HepG2 (cell line): ENCODE results near the gene TLE1. TPM values are rescaled to one million over a fixed set of nuclear protein-coding genes. Genes with fewer than 3 reads are reported as not detected.
A peak's percentile ranks its signal among the peaks of the same experiment; 100 is the strongest.

ENCODE experiments used
- ATAC-seq: fragments of 200-7000 bp; cut with Tn5 transposase; 3 replicates; pipeline ENCODE4 v1.9.1; 2020; ENCODE audit warnings: mild to moderate bottlenecking, moderate library complexity
- BruUV-seq: library from RNA; stranded (reverse); fragments of 400-500 nt; replicated peaks from 2 replicates; lab custom pipeline; 2021; lab: Mats Ljungman, UMichigan
- CTCF ChIA-PET: fragments of 300-600 bp; formaldehyde crosslinking; extraction: SDS; loops from one replicate; lab custom pipeline; 2021; ENCODE audit warnings: low total read pairs, inconsistent platforms, low intra/inter-chr PET ratio; lab: Yijun Ruan, JAX
- POLR2A ChIA-PET: fragments of 350-600 bp; sonication (Branson Sonifier 250); formaldehyde crosslinking; loops from one replicate; lab custom pipeline; 2020; ENCODE audit warnings: antibody characterized with exemption, inconsistent platforms; lab: Yijun Ruan, JAX
- DNase-seq: peaks from one replicate; pipeline ENCODE4 v3.0.0-alpha.2; 2015; ENCODE audit warnings: low spot score
- FAIRE-seq: peaks from 3 replicates; lab custom pipeline; 2011; peaks lifted over from hg19 to GRCh38; lab: Jason Lieb, UNC
- H2AFZ ChIP-seq: one replicate; pipeline ENCODE4 v1.6.1; 2011; ENCODE audit warnings: low read length, inconsistent platforms
- H3K27ac ChIP-seq: fragments of 300-600 bp; 3 replicates; pipeline ENCODE4 v1.8.0; 2011; ENCODE audit warnings: mixed run types, mild to moderate bottlenecking, mixed read lengths, low read length, inconsistent platforms; ENCODE audit not compliant: insufficient read depth; ENCODE audit errors: extremely low read length
- H3K27me3 ChIP-seq, 2 experiments: fragments of 200-600 bp in 1 of 2; 2 replicates in 1 of 2; 3 replicates in 1 of 2; pipeline versions ENCODE4 v1.6.0 to v1.8.0; 2011; ENCODE audit warnings: low read length in 2 of 2, mild to moderate bottlenecking in 2 of 2, moderate library complexity in 2 of 2, inconsistent platforms in 1 of 2; ENCODE audit not compliant: insufficient read depth in 2 of 2, control insufficient read depth in 1 of 2
- H3K36me3 ChIP-seq, 2 experiments: fragments of 200-600 bp in 1 of 2; replicated peaks in 1 of 2; 2 replicates in 1 of 2; 3 replicates in 1 of 2; pipeline versions ENCODE4 v1.5.1 to v1.8.0; 2011; ENCODE audit warnings: low read length in 2 of 2, inconsistent platforms in 1 of 2; ENCODE audit not compliant: insufficient read depth in 2 of 2, control insufficient read depth in 1 of 2
- H3K4me1 ChIP-seq: 2 replicates; pipeline ENCODE4 v1.5.1; 2012; ENCODE audit warnings: low read length, inconsistent platforms; ENCODE audit not compliant: insufficient read depth
- H3K4me2 ChIP-seq: 2 replicates; pipeline ENCODE4 v1.6.0; 2011; ENCODE audit warnings: low read depth, low read length, inconsistent platforms
- H3K4me3 ChIP-seq, 3 experiments: fragments of 200-600 bp in 1 of 3; sonication (generic), shearing (Covaris generic) in 1 of 3; replicated peaks in 1 of 3; 2 replicates each; pipeline ENCODE4 v1.5.1; 2011 to 2016; ENCODE audit warnings: low read length in 3 of 3, inconsistent platforms in 2 of 3, low read depth in 2 of 3, mild to moderate bottlenecking in 2 of 3, control low read depth in 1 of 3, mixed read lengths in 1 of 3; ENCODE audit not compliant: insufficient read depth in 1 of 3
- H3K79me2 ChIP-seq: one replicate; pipeline ENCODE4 v1.6.1; 2011; ENCODE audit warnings: low read length, inconsistent platforms; ENCODE audit not compliant: insufficient read depth
- H3K9ac ChIP-seq: 2 replicates; pipeline ENCODE4 v1.6.0; 2011; ENCODE audit warnings: mild to moderate bottlenecking, low read depth, low read length, inconsistent platforms; ENCODE audit not compliant: insufficient read depth
- H3K9me3 ChIP-seq: 2 replicates; pipeline ENCODE4 v1.5.1; 2012; ENCODE audit warnings: mild to moderate bottlenecking, low read length
- H4K20me1 ChIP-seq: 2 replicates; pipeline ENCODE4 v1.6.0; 2011; ENCODE audit warnings: inconsistent platforms, mild to moderate bottlenecking, low read length, moderate library complexity; ENCODE audit not compliant: insufficient read depth
- HMG20A ChIP-seq: IDR thresholded peaks from 2 replicates; pipeline ENCODE4 v1.6.1; 2016; ENCODE audit warnings: borderline replicate concordance
- KMT2A ChIP-seq: sonication (generic); formaldehyde crosslinking; IDR thresholded peaks from 2 replicates; pipeline ENCODE4 v1.4.0; 2020; ENCODE audit warnings: missing genetic modification reagents
- MTA1 ChIP-seq: sonication (generic); formaldehyde crosslinking; IDR thresholded peaks from 2 replicates; pipeline ENCODE4 v1.4.0; 2020; ENCODE audit warnings: missing genetic modification reagents, mild to moderate bottlenecking, borderline replicate concordance
- NR2F1 ChIP-seq, 2 experiments: fragments of 450-650 bp in 1 of 2; formaldehyde crosslinking in 1 of 2; IDR thresholded peaks; 2 replicates each; pipeline versions ENCODE4 v1.5.0 to v1.6.1; 2016 to 2020; ENCODE audit warnings: mild to moderate bottlenecking in 1 of 2, missing compliant biosample characterization in 1 of 2, missing genetic modification reagents in 1 of 2, moderate library complexity in 1 of 2
- NR2F6 ChIP-seq, 2 experiments: IDR thresholded peaks; 2 replicates each; pipeline ENCODE4 v1.6.1; 2016; ENCODE audit warnings: antibody characterized with exemption in 1 of 2, mild to moderate bottlenecking in 1 of 2
- SOX13 ChIP-seq, 3 experiments: fragments of 450-650 bp in 1 of 3; sonication (generic) in 1 of 3; formaldehyde crosslinking in 1 of 3; IDR thresholded peaks in 2 of 3; conservative IDR thresholded peaks in 1 of 3; 2 replicates each; pipeline versions ENCODE4 v1.5.0 to v1.6.1; 2016 to 2020; ENCODE audit warnings: antibody characterized with exemption in 1 of 3, mild to moderate bottlenecking in 1 of 3, missing compliant biosample characterization in 1 of 3, missing genetic modification reagents in 1 of 3, moderate library complexity in 1 of 3
- SOX6 ChIP-seq, 2 experiments: fragments of 450-650 bp in 1 of 2; sonication (generic) in 1 of 2; formaldehyde crosslinking in 1 of 2; IDR thresholded peaks; 2 replicates each; pipeline versions ENCODE4 v1.4.0 to v1.6.1; 2017 to 2020; ENCODE audit warnings: antibody characterized with exemption in 1 of 2, mild to moderate bottlenecking in 1 of 2, missing genetic modification reagents in 1 of 2
- TBX2 ChIP-seq: sonication (generic); formaldehyde crosslinking; IDR thresholded peaks from 2 replicates; pipeline ENCODE4 v1.5.0; 2020; ENCODE audit warnings: missing genetic modification reagents, mild to moderate bottlenecking, borderline replicate concordance
- TBX3 ChIP-seq: fragments of 450-650 bp; IDR thresholded peaks from 2 replicates; pipeline ENCODE4 v1.6.1; 2017; ENCODE audit warnings: antibody characterized with exemption, mild to moderate bottlenecking, inconsistent platforms, borderline replicate concordance
- TEAD3 ChIP-seq: optimal IDR thresholded peaks from 2 replicates; pipeline ENCODE3; 2016; ENCODE audit warnings: borderline replicate concordance
- THRA ChIP-seq: sonication (generic); formaldehyde crosslinking; IDR thresholded peaks from 2 replicates; pipeline ENCODE4 v1.4.0; 2020; ENCODE audit warnings: missing genetic modification reagents, borderline replicate concordance
- ZFP90 ChIP-seq: sonication (generic); formaldehyde crosslinking; IDR thresholded peaks from 2 replicates; pipeline ENCODE4 v1.8.0; 2022; ENCODE audit warnings: missing genetic modification reagents, mild to moderate bottlenecking, inconsistent platforms, borderline replicate concordance
- ZSCAN9 ChIP-seq: IDR thresholded peaks from 2 replicates; pipeline ENCODE4 v1.6.1; 2016; ENCODE audit warnings: borderline replicate concordance
- WGBS: methylation state at CpG from one replicate; pipeline ENCODE4 v1.1.6; 2017; ENCODE audit warnings: low lambda C conversion rate; 5-methylcytosine and 5-hydroxymethylcytosine counted together
- in situ Hi-C: cut with HindIII; loops from 2 replicates; pipeline ENCODE4 v1.10.0; 2017; ENCODE audit warnings: low pct_unique_long_range_greater_than_20kb; ENCODE audit not compliant: extremely low pct_ligation_motif_present
- intact Hi-C: fragments of 100-400 bp; cut with micrococcal nuclease; formaldehyde crosslinking; loops from one replicate; pipeline ENCODE4 v1.10.0; 2022; ENCODE audit not compliant: unreplicated experiment
- polyA plus RNA-seq, 8 experiments: library from polyadenylated mRNA; depleted of rRNA in 3 of 8; stranded (reverse) in 7 of 8; unstranded in 1 of 8; fragments of >200 nt; fragmentation: Illumina TruSeq in 4 of 8; extraction: Trizol in 4 of 8; gene quantifications; 2 replicates each; pipeline versions ENCODE4 v1.2.1 to v1.2.3, GENCODE V29; 2011 to 2016; ENCODE audit warnings: low read depth in 4 of 8, missing spikeins in 1 of 8, mixed read lengths in 1 of 8; ENCODE audit not compliant: insufficient read depth in 1 of 8
- total RNA-seq, 5 experiments: library from RNA; depleted of rRNA; stranded (reverse); fragments of >200 nt; fragmentation: Illumina TruSeq; extraction: Trizol; gene quantifications; 2 replicates each; pipeline ENCODE4 v1.2.3, GENCODE V29; 2016; ENCODE audit warnings: low read depth in 1 of 5
- TF ChIP-seq, protein P1 (sequence below): IDR thresholded peaks from 2 replicates; pipeline ENCODE4 v1.6.1; 2016; ENCODE audit warnings: control low read depth
- TF ChIP-seq, protein P2 (sequence below): IDR thresholded peaks from 2 replicates; pipeline ENCODE4 v1.6.1; 2012; ENCODE audit warnings: low read depth, low read length, improper control_type of control experiment

TLE1 gene
- total and polyA plus RNA-seq, 2 of the 13 experiments (the other 11 are each of a cell fraction or from before 2014, with no cell fraction given), result 35.9 to 109 TPM

GRCh38 chr9:81562231-81563019 lies 126.9 kb downstream of the TLE1 start:
- no peak overlapping the region for H2AFZ ChIP-seq
- no peak overlapping the region for H3K27ac ChIP-seq
- no peaks in the 10 kb centered on the region for H3K27me3 ChIP-seq
- ChIA-PET POLR2A (interaction anchor here (0.9 to 1.1 kb wide), 2 partner anchors 25 to 124 kb away, joined by 3 read pairs; no protein-coding TSS in a partner anchor), CTCF (no interaction called here)
- ATAC-seq (peak; percentile 67), FAIRE-seq (no peak), DNase-seq (peak; percentile 73)
- no peaks in the 10 kb centered on the region for H3K36me3 ChIP-seq
- H3K79me2 ChIP-seq, result no peaks in the 10 kb centered on the region
- no peaks in the 10 kb centered on the region for H4K20me1 ChIP-seq
- no peak overlapping the region for H3K4me3 ChIP-seq
- BruUV-seq, result no TSS peak
- intact Hi-C loops, result loop anchor here (1.0 kb wide), 1 partner anchor 27 kb away; no protein-coding TSS in a partner anchor
- WGBS, result 66% methylated on average over 10 of the region's 10 CpGs
- peaks cover 56% of the 10 kb centered on the region for H3K4me1 ChIP-seq
- H3K4me2 ChIP-seq, result peak overlapping the region; percentile 23; the same call in 1 of the 2 replicates
- in situ Hi-C loops, result no loop called here
- no peak overlapping the region for H3K9ac ChIP-seq
- H3K9me3 ChIP-seq, result no peaks in the 10 kb centered on the region
- TF ChIP-seq NR2F1 (CRISPR knock-in tag; IDR thresholded peaks at IDR 0.05) (peak in 1 of 2 experiments; percentile 53; a peak in 2 of 4 replicates), THRA (CRISPR knock-in tag) (peak; percentile 19; the same call in 1 of the 2 replicates), ZSCAN9 (CRISPR knock-in tag) (no peak), KMT2A (CRISPR knock-in tag) (no peak), SOX6 (IDR thresholded peaks at IDR 0.05) (no peak), SOX6 (CRISPR knock-in tag; IDR thresholded peaks at IDR 0.05) (peak; percentile 30; the same call in 1 of the 2 replicates), ZFP90 (CRISPR knock-in tag) (no peak), HMG20A (CRISPR knock-in tag) (peak; percentile 37; the same call in 1 of the 2 replicates), NR2F6 (IDR thresholded peaks at IDR 0.05) (peak; percentile 82), NR2F6 (CRISPR knock-in tag; IDR thresholded peaks at IDR 0.05) (no peak), TEAD3 (CRISPR knock-in tag) (peak; percentile 8), MTA1 (CRISPR knock-in tag) (no peak), SOX13 (IDR thresholded peaks at IDR 0.05) (no peak), SOX13 (CRISPR knock-in tag; conservative IDR thresholded peaks at IDR 0.05 in 1 of 2, IDR thresholded peaks at IDR 0.05 in 1 of 2) (peak in 1 of 2 experiments; percentile 53; a peak in 2 of 4 replicates), TBX2 (0 out of 2 replicates have a peak, but pooled peaks have one; percentile 38), TBX3 (no peak)
- TF ChIP-seq, protein P1, sequence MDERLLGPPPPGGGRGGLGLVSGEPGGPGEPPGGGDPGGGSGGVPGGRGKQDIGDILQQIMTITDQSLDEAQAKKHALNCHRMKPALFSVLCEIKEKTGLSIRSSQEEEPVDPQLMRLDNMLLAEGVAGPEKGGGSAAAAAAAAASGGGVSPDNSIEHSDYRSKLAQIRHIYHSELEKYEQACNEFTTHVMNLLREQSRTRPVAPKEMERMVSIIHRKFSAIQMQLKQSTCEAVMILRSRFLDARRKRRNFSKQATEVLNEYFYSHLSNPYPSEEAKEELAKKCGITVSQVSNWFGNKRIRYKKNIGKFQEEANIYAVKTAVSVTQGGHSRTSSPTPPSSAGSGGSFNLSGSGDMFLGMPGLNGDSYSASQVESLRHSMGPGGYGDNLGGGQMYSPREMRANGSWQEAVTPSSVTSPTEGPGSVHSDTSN (CRISPR knock-in tag), result no peak
- TF ChIP-seq, protein P2, sequence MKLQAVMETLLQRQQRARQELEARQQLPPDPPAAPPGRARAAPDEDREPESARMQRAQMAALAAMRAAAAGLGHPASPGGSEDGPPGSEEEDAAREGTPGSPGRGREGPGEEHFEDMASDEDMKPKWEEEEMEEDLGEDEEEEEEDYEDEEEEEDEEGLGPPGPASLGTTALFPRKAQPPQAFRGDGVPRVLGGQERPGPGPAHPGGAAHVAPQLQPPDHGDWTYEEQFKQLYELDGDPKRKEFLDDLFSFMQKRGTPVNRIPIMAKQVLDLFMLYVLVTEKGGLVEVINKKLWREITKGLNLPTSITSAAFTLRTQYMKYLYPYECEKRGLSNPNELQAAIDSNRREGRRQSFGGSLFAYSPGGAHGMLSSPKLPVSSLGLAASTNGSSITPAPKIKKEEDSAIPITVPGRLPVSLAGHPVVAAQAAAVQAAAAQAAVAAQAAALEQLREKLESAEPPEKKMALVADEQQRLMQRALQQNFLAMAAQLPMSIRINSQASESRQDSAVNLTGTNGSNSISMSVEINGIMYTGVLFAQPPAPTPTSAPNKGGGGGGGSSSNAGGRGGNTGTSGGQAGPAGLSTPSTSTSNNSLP, result 0 out of 2 replicates have a peak, but pooled peaks have one; percentile 23
